ENCODE results near the gene ZBTB20. TPM values are rescaled to one million over a fixed set of nuclear protein-coding genes. Genes with fewer than 3 reads are reported as not detected.

ZBTB20 gene
- polyA plus RNA-seq, 3 donors = 1.3 to 3.2 (median 2.0) TPM

DNA sequence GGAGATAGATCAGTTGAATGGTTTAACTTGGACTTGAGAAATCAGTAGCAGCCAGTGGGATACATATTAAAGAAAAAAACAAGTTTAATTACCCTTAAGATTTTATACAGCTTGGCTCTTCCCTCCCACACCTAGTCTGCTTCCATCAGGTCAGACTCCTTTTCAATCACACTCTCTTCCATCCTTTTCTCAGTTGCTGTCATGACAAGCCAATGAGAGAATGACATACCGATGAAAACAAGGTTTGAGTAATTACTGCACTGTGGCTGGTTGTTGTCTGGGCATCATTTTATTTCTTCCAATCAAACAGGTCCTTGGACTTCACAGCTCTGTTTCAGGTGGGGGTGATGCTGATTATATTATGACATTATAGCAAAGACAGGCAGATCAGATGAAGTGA is 424.6 kb downstream of the ZBTB20 start:
- Histone ChIP-seq H4K20me1 (ENCODE audit: insufficient read depth, low read length) (no peaks in the 10 kb centered on the region), H3K36me3 (replicated peaks in 1 of 2; ENCODE audit: control insufficient read depth in 1 of 2, insufficient read depth in 2 of 2, low read length in 2 of 2) (no peaks in the 10 kb centered on the region), H3K4me1 (ENCODE audit: control insufficient read depth in 1 of 2, insufficient read depth in 2 of 2, low read length in 2 of 2) (no peaks in the 10 kb centered on the region), H3K27ac (ENCODE audit: low read depth in 1 of 2, low read length in 2 of 2) (no peak overlapping the region), H3K9ac (ENCODE audit: insufficient read depth, low read length, poor library complexity, severe bottlenecking) (no peak overlapping the region), H2AFZ (ENCODE audit: insufficient read depth, low read depth, low read length, poor library complexity, severe bottlenecking) (no peak overlapping the region), H3K4me3 (replicated peaks in 1 of 3; ENCODE audit: low read depth in 2 of 3, low read length in 3 of 3) (no peak overlapping the region), H3K79me2 (ENCODE audit: insufficient read depth, low read length) (no peaks in the 10 kb centered on the region), H3K9me3 (replicated peaks in 1 of 2; ENCODE audit: control insufficient read depth in 1 of 2, insufficient read depth in 1 of 2, low read length in 2 of 2) (no peaks in the 10 kb centered on the region), H3K4me2 (replicated peaks; ENCODE audit: extremely low read depth, low read length, poor library complexity, severe bottlenecking) (no peak overlapping the region), H3K27me3 (ENCODE audit: control insufficient read depth in 2 of 2, insufficient read depth in 2 of 2, low read length in 2 of 2) (no peaks in the 10 kb centered on the region)
- Mint-ChIP-seq H3K27me3 (ENCODE audit: low read depth in 3 of 3) (no peaks in the 10 kb centered on the region), H3K27ac (no peak overlapping the region), H3K9me3 (peaks cover 0 to 1% (median 0%) of the 10 kb centered on the region in 7 donors), H3K4me1 (peaks cover 6% of the 10 kb centered on the region), H3K4me3 (no peak overlapping the region), H3K36me3 (no peaks in the 10 kb centered on the region)
- no CpG with 5 or more reads among the region's 1 CpG for WGBS (ENCODE audit: insufficient coverage)
- TF ChIP-seq, protein P1, sequence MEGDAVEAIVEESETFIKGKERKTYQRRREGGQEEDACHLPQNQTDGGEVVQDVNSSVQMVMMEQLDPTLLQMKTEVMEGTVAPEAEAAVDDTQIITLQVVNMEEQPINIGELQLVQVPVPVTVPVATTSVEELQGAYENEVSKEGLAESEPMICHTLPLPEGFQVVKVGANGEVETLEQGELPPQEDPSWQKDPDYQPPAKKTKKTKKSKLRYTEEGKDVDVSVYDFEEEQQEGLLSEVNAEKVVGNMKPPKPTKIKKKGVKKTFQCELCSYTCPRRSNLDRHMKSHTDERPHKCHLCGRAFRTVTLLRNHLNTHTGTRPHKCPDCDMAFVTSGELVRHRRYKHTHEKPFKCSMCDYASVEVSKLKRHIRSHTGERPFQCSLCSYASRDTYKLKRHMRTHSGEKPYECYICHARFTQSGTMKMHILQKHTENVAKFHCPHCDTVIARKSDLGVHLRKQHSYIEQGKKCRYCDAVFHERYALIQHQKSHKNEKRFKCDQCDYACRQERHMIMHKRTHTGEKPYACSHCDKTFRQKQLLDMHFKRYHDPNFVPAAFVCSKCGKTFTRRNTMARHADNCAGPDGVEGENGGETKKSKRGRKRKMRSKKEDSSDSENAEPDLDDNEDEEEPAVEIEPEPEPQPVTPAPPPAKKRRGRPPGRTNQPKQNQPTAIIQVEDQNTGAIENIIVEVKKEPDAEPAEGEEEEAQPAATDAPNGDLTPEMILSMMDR (IDR thresholded peaks at IDR 0.05) = no peak
- intact Hi-C loops (cut with micrococcal nuclease) = no loop called here
- no peak for DNase-seq

DNA sequence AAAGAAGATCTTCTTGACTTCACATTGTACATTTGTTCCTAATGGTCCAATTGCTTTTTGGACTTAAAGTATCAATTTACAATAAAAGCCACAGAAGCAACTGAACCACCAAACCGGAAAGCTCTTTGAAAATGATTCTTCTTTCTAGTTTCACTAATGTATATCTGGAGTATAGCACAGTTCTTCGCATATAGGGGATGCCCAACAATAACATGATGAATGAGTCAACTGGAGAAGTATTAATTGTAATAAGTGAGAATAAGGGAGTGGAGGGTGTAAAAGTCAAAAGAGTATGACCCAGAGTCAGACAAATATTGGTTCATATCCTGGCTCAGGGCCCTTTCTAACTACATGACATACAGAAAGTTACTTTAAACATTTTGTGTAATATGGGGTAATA is 425.2 kb downstream of the ZBTB20 start:
- Histone ChIP-seq H3K9ac (ENCODE audit: insufficient read depth, low read length, poor library complexity, severe bottlenecking) (no peak overlapping the region), H3K4me2 (replicated peaks; ENCODE audit: extremely low read depth, low read length, poor library complexity, severe bottlenecking) (no peak overlapping the region), H3K36me3 (replicated peaks in 1 of 2; ENCODE audit: control insufficient read depth in 1 of 2, insufficient read depth in 2 of 2, low read length in 2 of 2) (no peaks in the 10 kb centered on the region), H4K20me1 (ENCODE audit: insufficient read depth, low read length) (no peaks in the 10 kb centered on the region), H3K4me1 (ENCODE audit: control insufficient read depth in 1 of 2, insufficient read depth in 2 of 2, low read length in 2 of 2) (no peaks in the 10 kb centered on the region), H3K9me3 (replicated peaks in 1 of 2; ENCODE audit: control insufficient read depth in 1 of 2, insufficient read depth in 1 of 2, low read length in 2 of 2) (no peaks in the 10 kb centered on the region), H3K79me2 (ENCODE audit: insufficient read depth, low read length) (no peaks in the 10 kb centered on the region), H3K27me3 (ENCODE audit: control insufficient read depth in 2 of 2, insufficient read depth in 2 of 2, low read length in 2 of 2) (no peaks in the 10 kb centered on the region), H3K27ac (ENCODE audit: low read depth in 1 of 2, low read length in 2 of 2) (no peak overlapping the region), H3K4me3 (replicated peaks in 1 of 3; ENCODE audit: low read depth in 2 of 3, low read length in 3 of 3) (no peak overlapping the region), H2AFZ (ENCODE audit: insufficient read depth, low read depth, low read length, poor library complexity, severe bottlenecking) (no peak overlapping the region)
- Mint-ChIP-seq H3K4me1 (no peaks in the 10 kb centered on the region), H3K27me3 (ENCODE audit: low read depth in 3 of 3) (no peaks in the 10 kb centered on the region), H3K4me3 (no peak overlapping the region), H3K9me3 (peaks cover 0 to 1% (median 0%) of the 10 kb centered on the region in 7 donors), H3K27ac (peak overlapping the region in 1 of 7 donors; percentile 22), H3K36me3 (no peaks in the 10 kb centered on the region)
- no peak for DNase-seq
- intact Hi-C loops (cut with micrococcal nuclease) = no loop called here
- no CpG with 5 or more reads among the region's 2 CpGs for WGBS (ENCODE audit: insufficient coverage)
- TF ChIP-seq, protein P1 (IDR thresholded peaks at IDR 0.05) = no peak

All from CD14-positive monocyte (primary cell).